Cardiac fibroblast (primary cell): Measurements from ENCODE around the gene PITPNM2.
A peak's percentile ranks its signal among the peaks of the same experiment; 100 is the strongest.

ENCODE experiments used
- DNase-seq, 2 donors: peaks; one replicate each; pipeline versions ENCODE4 v3.0.0 to v3.0.0-alpha.2; 2010; ENCODE audit warnings: low read depth in 2 of 2
- H3K4me3 ChIP-seq, 2 donors: replicated peaks in 1 of 2; 1 replicate in 1 of 2; 2 replicates in 1 of 2; pipeline ENCODE4 v1.5.1; 2011; ENCODE audit warnings: low read depth in 2 of 2, low read length in 2 of 2, mild to moderate bottlenecking in 2 of 2, moderate library complexity in 1 of 2
- TF ChIP-seq, protein P1 (sequence below): IDR thresholded peaks from one replicate; pipeline ENCODE4 v1.5.1; 2011; ENCODE audit warnings: low read depth, mild to moderate bottlenecking, low read length, inconsistent platforms

Gene PITPNM2

DNA sequence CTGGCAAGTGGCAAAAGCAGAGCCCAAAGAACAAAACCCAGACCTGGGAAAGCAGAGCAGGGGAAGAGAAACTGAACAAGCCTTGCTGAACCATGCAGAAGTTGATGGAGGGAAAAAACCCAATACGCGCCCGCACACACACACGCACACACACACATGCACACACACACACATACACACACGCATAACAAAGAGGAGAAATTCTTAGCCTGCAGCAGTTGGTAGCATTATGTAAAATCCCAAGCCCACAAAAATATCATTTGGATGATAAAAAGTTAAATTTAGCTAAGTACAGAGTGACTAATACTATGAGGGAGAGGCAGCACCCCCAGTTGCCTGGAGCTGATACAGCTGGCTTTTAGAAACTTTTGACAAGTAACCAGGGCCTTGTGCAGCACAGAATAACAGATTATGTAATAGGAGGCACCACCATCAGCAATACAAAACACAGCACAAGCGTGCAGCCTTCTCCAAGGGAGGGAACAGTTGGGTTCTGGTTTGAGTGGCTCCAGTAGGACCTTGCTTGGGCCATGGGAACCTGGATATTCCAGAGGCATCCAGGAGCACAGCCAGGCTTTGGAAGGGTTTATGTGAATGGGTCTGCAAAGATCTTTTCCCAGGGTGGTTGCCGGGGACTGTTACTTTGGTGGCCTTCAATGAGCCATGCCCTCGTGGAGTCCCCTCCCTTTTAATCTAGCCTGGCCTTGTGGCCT, 35.3 kb downstream of the PITPNM2 start:
- H3K4me3 ChIP-seq = no peak overlapping the region
- TF ChIP-seq, protein P1, sequence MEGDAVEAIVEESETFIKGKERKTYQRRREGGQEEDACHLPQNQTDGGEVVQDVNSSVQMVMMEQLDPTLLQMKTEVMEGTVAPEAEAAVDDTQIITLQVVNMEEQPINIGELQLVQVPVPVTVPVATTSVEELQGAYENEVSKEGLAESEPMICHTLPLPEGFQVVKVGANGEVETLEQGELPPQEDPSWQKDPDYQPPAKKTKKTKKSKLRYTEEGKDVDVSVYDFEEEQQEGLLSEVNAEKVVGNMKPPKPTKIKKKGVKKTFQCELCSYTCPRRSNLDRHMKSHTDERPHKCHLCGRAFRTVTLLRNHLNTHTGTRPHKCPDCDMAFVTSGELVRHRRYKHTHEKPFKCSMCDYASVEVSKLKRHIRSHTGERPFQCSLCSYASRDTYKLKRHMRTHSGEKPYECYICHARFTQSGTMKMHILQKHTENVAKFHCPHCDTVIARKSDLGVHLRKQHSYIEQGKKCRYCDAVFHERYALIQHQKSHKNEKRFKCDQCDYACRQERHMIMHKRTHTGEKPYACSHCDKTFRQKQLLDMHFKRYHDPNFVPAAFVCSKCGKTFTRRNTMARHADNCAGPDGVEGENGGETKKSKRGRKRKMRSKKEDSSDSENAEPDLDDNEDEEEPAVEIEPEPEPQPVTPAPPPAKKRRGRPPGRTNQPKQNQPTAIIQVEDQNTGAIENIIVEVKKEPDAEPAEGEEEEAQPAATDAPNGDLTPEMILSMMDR = no peak
- DNase-seq = peak; percentile 96 to 97

DNA sequence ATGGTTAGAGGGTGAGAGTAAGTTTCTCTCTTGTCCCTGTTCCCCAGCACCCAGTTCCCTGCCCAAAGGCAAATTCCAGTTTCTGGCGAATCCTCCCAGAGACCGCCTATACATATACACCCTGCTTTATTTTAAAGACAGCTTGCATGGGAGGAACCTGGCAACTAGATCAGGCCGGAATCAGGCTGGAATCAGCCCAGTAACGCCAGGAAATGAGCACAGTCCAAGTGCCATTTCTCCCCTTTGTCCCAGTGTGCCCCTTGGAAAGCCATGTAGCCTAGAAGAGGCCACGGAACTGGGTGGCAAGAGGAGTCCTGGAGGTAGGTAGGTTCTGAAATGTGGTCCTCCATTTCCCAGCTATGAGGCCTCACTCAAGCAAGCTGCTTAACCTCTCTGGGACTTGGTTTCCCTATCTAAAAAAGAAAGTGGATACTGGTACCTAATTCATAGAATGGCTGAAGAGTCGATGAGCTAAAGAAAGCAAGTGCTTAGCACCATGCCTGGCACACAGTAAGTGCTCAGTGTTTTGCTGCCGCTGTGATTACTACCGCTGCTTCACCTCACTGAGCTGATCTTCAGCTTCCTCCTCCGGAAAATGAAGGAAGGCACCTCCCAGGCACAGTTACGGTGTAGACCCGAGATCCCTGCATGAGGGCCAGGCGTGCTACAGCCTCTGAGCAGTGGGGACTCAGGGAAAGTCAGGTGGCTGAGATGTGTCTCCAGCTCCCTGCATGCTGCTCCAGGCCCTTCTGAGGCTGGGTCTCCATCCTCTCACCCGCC, 36.4 kb downstream of the PITPNM2 start:
- no peak for DNase-seq
- TF ChIP-seq, protein P1 = no peak
- H3K4me3 ChIP-seq = no peak overlapping the region

DNA sequence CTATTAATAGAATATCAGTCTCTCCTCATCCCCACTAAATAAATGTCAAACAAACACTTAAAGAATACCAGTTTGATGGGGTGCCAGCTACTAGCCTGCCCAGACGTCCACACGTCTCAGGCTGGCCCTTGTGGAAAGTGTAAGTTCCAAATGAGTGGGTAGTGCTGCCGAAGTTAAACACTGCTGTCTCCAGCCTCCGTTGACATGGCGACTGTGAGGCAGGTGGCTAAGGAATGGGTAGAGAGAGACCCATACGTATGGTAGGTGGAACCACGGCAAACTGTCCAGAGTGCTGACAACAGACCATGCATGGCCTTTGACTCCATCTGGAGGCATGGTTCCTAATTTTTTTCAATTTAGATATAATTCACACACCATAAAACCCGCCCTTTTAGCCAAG, 37.9 kb downstream of the PITPNM2 start:
- TF ChIP-seq, protein P1 = no peak
- DNase-seq = no peak
- no peak overlapping the region for H3K4me3 ChIP-seq

DNA sequence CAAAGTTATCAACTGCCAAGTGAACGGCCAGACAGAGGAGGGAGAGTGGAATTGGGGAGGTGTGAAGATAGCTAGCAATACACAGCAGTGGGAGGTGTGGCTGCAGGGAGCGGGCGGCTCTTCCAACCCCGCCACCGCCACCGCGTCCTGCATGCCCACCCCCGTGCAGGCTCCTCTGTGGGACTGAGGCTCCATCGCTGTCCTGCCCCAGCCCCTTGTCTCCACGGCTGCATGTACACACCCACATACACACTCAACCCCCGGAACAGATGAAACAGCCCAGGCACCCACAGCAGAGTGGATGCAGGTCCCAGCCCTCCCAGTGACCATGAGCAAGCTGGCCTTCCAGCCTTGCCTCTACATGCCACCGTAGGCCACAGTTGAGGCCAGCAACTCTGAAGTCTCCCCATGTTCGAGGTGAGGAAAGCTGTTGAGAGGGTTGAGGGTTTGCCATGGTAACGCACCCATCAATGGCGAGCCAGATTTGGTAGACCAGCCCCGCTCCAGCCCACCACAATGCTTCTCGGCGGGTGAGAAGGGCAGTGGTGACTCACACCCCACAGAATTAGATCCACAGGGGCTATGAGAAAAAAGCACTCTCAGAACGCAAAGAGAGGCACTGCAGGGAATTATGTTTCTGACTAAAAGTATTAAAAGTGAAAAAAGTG, 39.3 kb downstream of the PITPNM2 start:
- TF ChIP-seq, protein P1 = no peak
- DNase-seq = no peak

DNA sequence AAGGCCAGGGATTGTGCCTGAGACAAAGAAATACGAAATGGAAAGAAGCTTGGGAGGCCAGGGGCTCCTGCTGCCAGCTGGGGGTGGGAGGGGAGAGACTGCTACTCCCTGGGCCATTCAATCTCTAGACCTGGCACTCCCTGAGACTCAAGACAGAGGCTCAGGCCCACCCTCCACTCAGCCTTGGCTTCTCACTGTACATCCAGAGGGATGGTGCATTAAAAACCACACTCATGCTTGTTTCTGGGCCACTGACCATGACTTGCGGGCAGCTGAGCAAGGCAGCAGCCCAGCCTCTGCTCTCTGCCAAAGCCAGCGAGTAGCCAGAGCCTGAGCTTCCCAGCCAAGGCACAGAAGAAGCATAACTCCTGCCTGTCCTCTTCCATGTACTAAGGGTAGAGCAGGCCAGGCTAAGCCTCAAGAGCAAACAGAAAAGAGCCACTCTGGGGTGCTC, 41.5 kb downstream of the PITPNM2 start:
- TF ChIP-seq, protein P1 = no peak

More for the DNA sequence above, 39.3 kb downstream of the PITPNM2 start:
- H3K4me3 ChIP-seq = no peak overlapping the region

DNA sequence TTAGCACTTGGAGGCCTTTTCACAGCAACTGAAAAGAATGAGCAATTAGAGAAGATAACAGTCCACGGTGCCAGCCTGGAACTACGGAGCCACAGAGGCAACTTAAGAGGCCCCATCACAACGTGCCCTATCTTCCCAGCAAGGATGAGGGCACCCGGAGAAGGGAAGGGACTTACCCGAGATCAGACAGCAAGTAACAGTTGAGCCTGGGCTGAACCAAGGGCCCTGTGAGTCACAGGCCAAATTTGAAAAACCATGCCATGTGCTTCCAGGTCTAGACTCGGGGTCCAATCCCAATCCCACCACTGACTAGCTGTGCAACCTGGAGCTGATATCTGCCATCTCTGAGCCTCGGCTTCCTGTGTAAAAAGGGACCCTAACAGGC, 42.2 kb downstream of the PITPNM2 start:
- no peak overlapping the region for H3K4me3 ChIP-seq
- TF ChIP-seq, protein P1 = no peak
- no peak for DNase-seq

More for the DNA sequence above, 41.5 kb downstream of the PITPNM2 start:
- DNase-seq = no peak
- no peak overlapping the region for H3K4me3 ChIP-seq
